C4-2B (cell line): Measurements from ENCODE around the gene HIF1A.

Experiments
- CTCF ChIP-seq: fragments of 450-650 bp; conservative IDR thresholded peaks from 2 replicates; pipeline ENCODE4 v1.5.1; 2017; ENCODE audit warnings: mild to moderate bottlenecking
- ZFX ChIP-seq: fragments of 450-650 bp; IDR thresholded peaks from 2 replicates; pipeline ENCODE4 v1.6.1; 2017

DNA sequence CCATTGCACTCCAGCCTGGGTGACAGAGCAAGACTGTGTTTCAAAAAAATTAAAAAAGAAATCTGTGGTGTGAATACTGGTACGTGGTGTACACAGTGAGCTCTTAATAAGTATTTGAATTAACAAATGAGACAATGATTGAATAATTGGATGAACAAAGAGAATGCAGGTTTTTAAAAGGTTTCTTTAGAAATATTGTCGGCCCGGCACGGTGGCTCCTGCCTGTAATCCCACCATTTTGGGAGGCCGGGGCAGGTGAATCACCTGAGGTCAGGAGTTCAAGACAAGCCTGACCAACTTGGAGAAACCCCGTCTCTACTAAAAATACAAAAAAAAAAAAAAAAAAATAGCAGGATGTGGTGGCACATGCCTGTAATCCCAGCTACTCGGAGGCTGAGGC lies 6.6 kb downstream of the HIF1A start:
- TF ChIP-seq CTCF (no peak), ZFX (no peak)
